AG20443 (cell line): ENCODE data around the gene RANBP9.
A peak's percentile ranks its signal among the peaks of the same experiment; 100 is the strongest.

ENCODE experiments used
- DNase-seq: peaks from one replicate; pipeline ENCODE4 v3.0.0; 2012; ENCODE audit warnings: low spot score, mixed read lengths

The RANBP9 gene

GRCh38 chr6:13677878-13678254 lies 33.8 kb downstream of the RANBP9 start:
- no peak for DNase-seq

GRCh38 chr6:13676551-13677156 lies 35.0 kb downstream of the RANBP9 start:
- no peak for DNase-seq

- DNase-seq, result no peak
Measured at GRCh38 chr6:13674533-13675190, 37.0 kb downstream of the RANBP9 start.

- DNase-seq, result no peak
Measured at GRCh38 chr6:13673825-13674444, 37.7 kb downstream of the RANBP9 start.

GRCh38 chr6:13673368-13673767 lies 38.3 kb downstream of the RANBP9 start:
- DNase-seq, result no peak

- no peak for DNase-seq
Measured at GRCh38 chr6:13672904-13673303, 38.7 kb downstream of the RANBP9 start.

- no peak for DNase-seq
Measured at GRCh38 chr6:13671548-13672127, 40.0 kb downstream of the RANBP9 start.

GRCh38 chr6:13669476-13669875 lies 42.2 kb downstream of the RANBP9 start:
- no peak for DNase-seq

- DNase-seq, result no peak
Measured at GRCh38 chr6:13668291-13668928, 43.2 kb downstream of the RANBP9 start.

GRCh38 chr6:13667655-13668054 lies 44.0 kb downstream of the RANBP9 start:
- DNase-seq, result no peak

- no peak for DNase-seq
Measured at GRCh38 chr6:13666194-13667105, 45.2 kb downstream of the RANBP9 start.

- no peak for DNase-seq
Measured at GRCh38 chr6:13664703-13665352, 46.8 kb downstream of the RANBP9 start.

- no peak for DNase-seq
Measured at GRCh38 chr6:13663986-13664385, 47.6 kb downstream of the RANBP9 start.

GRCh38 chr6:13662651-13663334 lies 48.8 kb downstream of the RANBP9 start:
- no peak for DNase-seq

GRCh38 chr6:13661647-13662046 lies 50.0 kb downstream of the RANBP9 start:
- DNase-seq, result no peak

GRCh38 chr6:13660893-13661292 lies 50.7 kb downstream of the RANBP9 start:
- no peak for DNase-seq

- DNase-seq, result no peak
Measured at GRCh38 chr6:13660273-13660672, 51.4 kb downstream of the RANBP9 start.

- DNase-seq, result no peak
Measured at GRCh38 chr6:13655700-13656099, 55.9 kb downstream of the RANBP9 start.

- no peak for DNase-seq
Measured at GRCh38 chr6:13654496-13654895, 57.1 kb downstream of the RANBP9 start.

GRCh38 chr6:13653296-13653695 lies 58.3 kb downstream of the RANBP9 start:
- DNase-seq, result peak; percentile 14

GRCh38 chr6:13649393-13649792 lies 62.2 kb downstream of the RANBP9 start:
- DNase-seq, result no peak
